IMR-90 (cell line): ENCODE data around the gene SF3A1. TPM values are rescaled to one million over a fixed set of nuclear protein-coding genes. Genes with fewer than 3 reads are reported as not detected.

ENCODE experiments used
- ATAC-seq: fragments of 200-7000 bp; cut with Tn5 transposase; 2 replicates; pipeline ENCODE4 v1.9.1; 2020; ENCODE audit warnings: low read depth, mild to moderate bottlenecking, moderate library complexity
- BruUV-seq: library from RNA; stranded (reverse); fragments of 400-500 nt; replicated peaks from 2 replicates; lab custom pipeline; 2021; lab: Mats Ljungman, UMichigan
- CTCF ChIA-PET: fragments of 300-600 bp; formaldehyde crosslinking; extraction: SDS; loops from one replicate; lab custom pipeline; 2021; ENCODE audit warnings: antibody characterized with exemption; lab: Yijun Ruan, JAX
- POLR2A ChIA-PET: fragments of 300-600 bp; sonication (Branson Sonifier 250); formaldehyde crosslinking; loops from one replicate; lab custom pipeline; 2022; ENCODE audit warnings: antibody characterized with exemption; ENCODE audit not compliant: unreplicated experiment; lab: Charles Lee
- DNase-seq: peaks from one replicate; pipeline ENCODE4 v3.0.0; 2013
- H2AFZ ChIP-seq: replicated peaks from 2 replicates; pipeline ENCODE3; 2013; ENCODE audit warnings: low read length, mild to moderate bottlenecking; ENCODE audit not compliant: poor library complexity
- H2AK5ac ChIP-seq: 2 replicates; pipeline ENCODE4 v1.6.1; 2013; ENCODE audit warnings: low read depth, low read length, inconsistent platforms
- H2AK9ac ChIP-seq: replicated peaks from 2 replicates; pipeline ENCODE3; 2013; ENCODE audit warnings: mild to moderate bottlenecking, low read depth, low read length, moderate library complexity; ENCODE audit not compliant: poor library complexity
- H2BK120ac ChIP-seq: 2 replicates; pipeline ENCODE4 v1.6.1; 2013; ENCODE audit warnings: low read depth, low read length, inconsistent platforms
- H2BK15ac ChIP-seq: 3 replicates; pipeline ENCODE4 v1.6.1; 2013; ENCODE audit warnings: low read depth, low read length, inconsistent platforms
- H2BK20ac ChIP-seq: 2 replicates; pipeline ENCODE4 v1.6.1; 2013; ENCODE audit warnings: low read depth, mild to moderate bottlenecking, inconsistent platforms, low read length, moderate library complexity
- H2BK5ac ChIP-seq: 2 replicates; pipeline ENCODE4 v1.6.1; 2013; ENCODE audit warnings: mild to moderate bottlenecking, low read depth, low read length, inconsistent platforms; ENCODE audit not compliant: poor library complexity, severe bottlenecking
- H3K14ac ChIP-seq: replicated peaks from 2 replicates; pipeline ENCODE4 v1.6.1; 2013; ENCODE audit warnings: low read depth, low read length, inconsistent platforms
- H3K18ac ChIP-seq: 2 replicates; pipeline ENCODE4 v1.6.1; 2013; ENCODE audit warnings: low read depth, low read length, control low read depth
- H3K23ac ChIP-seq: 2 replicates; pipeline ENCODE4 v1.6.1; 2013; ENCODE audit warnings: low read depth, low read length, inconsistent platforms
- H3K27ac ChIP-seq: 2 replicates; pipeline ENCODE4 v1.5.1; 2013; ENCODE audit warnings: mild to moderate bottlenecking, control low read depth, low read length; ENCODE audit not compliant: insufficient read depth
- H3K27me3 ChIP-seq: 2 replicates; pipeline ENCODE4 v1.6.1; 2013; ENCODE audit warnings: low read length; ENCODE audit not compliant: control insufficient read depth, insufficient read depth
- H3K36me3 ChIP-seq: 2 replicates; pipeline ENCODE4 v1.6.1; 2013; ENCODE audit warnings: low read length, mixed read lengths; ENCODE audit not compliant: control insufficient read depth, insufficient read depth
- H3K4ac ChIP-seq: 2 replicates; pipeline ENCODE4 v1.6.1; 2013; ENCODE audit warnings: low read depth, low read length, inconsistent platforms
- H3K4me1 ChIP-seq: 2 replicates; pipeline ENCODE4 v1.6.1; 2013; ENCODE audit warnings: low read length, mixed read lengths; ENCODE audit not compliant: control insufficient read depth, insufficient read depth
- H3K4me2 ChIP-seq: 2 replicates; pipeline ENCODE4 v1.6.1; 2013; ENCODE audit warnings: low read depth, mild to moderate bottlenecking, control low read depth, low read length, moderate library complexity
- H3K4me3 ChIP-seq: 2 replicates; pipeline ENCODE4 v1.5.1; 2013; ENCODE audit warnings: low read depth, mild to moderate bottlenecking, control low read depth, low read length, moderate library complexity; ENCODE audit not compliant: insufficient read depth
- H3K56ac ChIP-seq: 2 replicates; pipeline ENCODE4 v1.6.1; 2013; ENCODE audit warnings: low read length, inconsistent platforms; ENCODE audit not compliant: insufficient read depth; ENCODE audit errors: extremely low read depth
- H3K79me1 ChIP-seq, 2 experiments: 2 replicates each; pipeline ENCODE4 v1.6.1; 2013; ENCODE audit warnings: low read length in 2 of 2, inconsistent platforms in 1 of 2, low read depth in 1 of 2
- H3K9ac ChIP-seq: 2 replicates; pipeline ENCODE4 v1.6.1; 2013; ENCODE audit warnings: low read depth, low read length, control low read depth
- H3K9me1 ChIP-seq: 2 replicates; pipeline ENCODE4 v1.6.1; 2013; ENCODE audit warnings: low read length, inconsistent platforms; ENCODE audit not compliant: insufficient read depth
- H3K9me3 ChIP-seq: 2 replicates; pipeline ENCODE4 v1.6.1; 2013; ENCODE audit warnings: low read length; ENCODE audit not compliant: control insufficient read depth, insufficient read depth
- H4K20me1 ChIP-seq: 2 replicates; pipeline ENCODE4 v1.6.1; 2013; ENCODE audit warnings: low read length, inconsistent platforms; ENCODE audit not compliant: insufficient read depth
- H4K5ac ChIP-seq: 2 replicates; pipeline ENCODE4 v1.6.1; 2013; ENCODE audit warnings: mild to moderate bottlenecking, low read depth, low read length, control low read depth
- H4K8ac ChIP-seq, 2 experiments: 2 replicates each; pipeline ENCODE4 v1.6.1; 2013; ENCODE audit warnings: low read depth in 2 of 2, low read length in 2 of 2, control low read depth in 1 of 2, inconsistent platforms in 1 of 2
- H4K91ac ChIP-seq: 2 replicates; pipeline ENCODE4 v1.6.1; 2013; ENCODE audit warnings: low read depth, low read length, inconsistent platforms; ENCODE audit not compliant: insufficient read depth
- BHLHE40 ChIP-seq: fragments of 150-350 bp; IDR thresholded peaks from 2 replicates; pipeline ENCODE4 v1.6.1; 2016; ENCODE audit warnings: mild to moderate bottlenecking, low read depth, low read length
- CEBPB ChIP-seq: IDR thresholded peaks from 2 replicates; pipeline ENCODE4 v1.6.1; 2012; ENCODE audit warnings: low read depth, low read length, improper control_type of control experiment
- CHD1 ChIP-seq: IDR thresholded peaks from 2 replicates; pipeline ENCODE4 v1.6.1; 2012; ENCODE audit warnings: low read depth, low read length, improper control_type of control experiment
- MAFK ChIP-seq: IDR thresholded peaks from 2 replicates; pipeline ENCODE4 v1.6.1; 2012; ENCODE audit warnings: low read depth, low read length, improper control_type of control experiment
- MAZ ChIP-seq: IDR thresholded peaks from 2 replicates; pipeline ENCODE4 v1.6.1; 2012; ENCODE audit warnings: low read depth, mild to moderate bottlenecking, low read length, improper control_type of control experiment, moderate library complexity, borderline replicate concordance
- SMC3 ChIP-seq: fragments of 150-350 bp; IDR thresholded peaks from 2 replicates; pipeline ENCODE4 v1.6.1; 2016; ENCODE audit warnings: low read depth, mild to moderate bottlenecking, antibody characterized with exemption, low read length, moderate library complexity
- USF2 ChIP-seq: fragments of 150-350 bp; IDR thresholded peaks from 2 replicates; pipeline ENCODE4 v1.6.1; 2017; ENCODE audit warnings: mild to moderate bottlenecking, antibody characterized with exemption, low read length, low read depth
- WGBS, 2 experiments: methylation state at CpG; one replicate each; pipeline versions ENCODE4 v1.1.5 to v1.1.7; 2013; ENCODE audit warnings: missing lambda C conversion rate in 2 of 2; ENCODE audit not compliant: insufficient read length in 1 of 2; ENCODE audit errors: extremely low coverage in 2 of 2; 5-methylcytosine and 5-hydroxymethylcytosine counted together
- dilution Hi-C: fragments of 300-500 bp; cut with HindIII; formaldehyde crosslinking; loops from one replicate; pipeline ENCODE4 v1.14.3; 2018; ENCODE audit warnings: low sequenced_read_pairs; ENCODE audit not compliant: unreplicated experiment
- in situ Hi-C: fragments of 300-500 bp; cut with MboI; formaldehyde crosslinking; loops from 3 replicates; pipeline ENCODE4 v1.14.3; 2019; ENCODE audit warnings: low sequenced_read_pairs, inconsistent platforms, mixed read lengths
- intact Hi-C: fragments of 100-400 bp; cut with micrococcal nuclease; formaldehyde crosslinking; loops from 2 replicates; pipeline ENCODE4 v1.10.0; 2022
- polyA plus RNA-seq, 3 experiments: library from polyadenylated mRNA; depleted of rRNA; stranded (reverse); fragments of >200 nt; gene quantifications; 2 replicates each; pipeline ENCODE4 v1.2.3, GENCODE V29; 2012; ENCODE audit warnings: low replicate concordance in 1 of 3
- total RNA-seq: library from RNA; depleted of rRNA; stranded (reverse); fragments of >200 nt; gene quantifications from 2 replicates; pipeline ENCODE4 v1.2.3, GENCODE V29; 2012

SF3A1 gene
- total and polyA plus RNA-seq, 2 of the 4 experiments (the other 2 are of a cell fraction), result 36.9 to 67.2 TPM

GRCh38 chr22:30285846-30286200 is 70.9 kb downstream of the SF3A1 start:
- Histone ChIP-seq H2BK20ac (no peak overlapping the region), H3K4me3 (no peak overlapping the region), H3K4me1 (peaks cover 13% of the 10 kb centered on the region; the same call in 1 of the 2 replicates), H3K27me3 (no peaks in the 10 kb centered on the region), H2AK9ac (peak overlapping the region; percentile 48), H3K4me2 (no peak overlapping the region), H2AK5ac (no peak overlapping the region), H2BK5ac (no peak overlapping the region), H4K91ac (no peak overlapping the region), H3K14ac (no peak overlapping the region), H3K9ac (no peak overlapping the region), H3K18ac (no peak overlapping the region), H3K23ac (no peak overlapping the region), H2AFZ (peak overlapping the region; percentile 6), H3K79me1 (peaks cover 0 to 14% of the 10 kb centered on the region in 2 experiments; a peak in 3 of 4 replicates), H3K56ac (no peak overlapping the region), H4K20me1 (peaks cover 13% of the 10 kb centered on the region), H3K9me3 (no peaks in the 10 kb centered on the region), H4K8ac (no peak overlapping the region), H3K27ac (no peak overlapping the region), H4K5ac (no peak overlapping the region), H2BK120ac (no peak overlapping the region), H3K4ac (no peak overlapping the region), H3K9me1 (peaks cover 4% of the 10 kb centered on the region), H3K36me3 (peaks cover 24% of the 10 kb centered on the region), H2BK15ac (no peak overlapping the region)
- in situ Hi-C loops, result no loop called here
- DNase-seq, result no peak
- BruUV-seq, result no TSS peak
- WGBS, 2 experiments, result no CpG with 5 or more reads among the region's 8 CpGs
- CTCF ChIA-PET, result no interaction called here
- POLR2A ChIA-PET, result no interaction called here
- dilution Hi-C loops, result no loop called here
- TF ChIP-seq CEBPB (no peak), MAZ (no peak), USF2 (no peak), MAFK (no peak), BHLHE40 (no peak), CHD1 (no peak), SMC3 (no peak)
- intact Hi-C loops, result no loop called here
- no peak for ATAC-seq
